Heart left ventricle (tissue), 16 donors: Measurements from ENCODE around the gene MRPL23. TPM values are rescaled to one million over a fixed set of nuclear protein-coding genes. Genes with fewer than 3 reads are reported as not detected.

ENCODE experiments used
- ATAC-seq, 4 donors: fragments of 200-7000 bp; cut with Tn5 transposase; one replicate each; pipeline ENCODE4 v1.9.1; 2020 to 2022; ENCODE audit warnings: moderate library complexity in 4 of 4, mild to moderate bottlenecking in 3 of 4, moderate number of reproducible peaks in 1 of 4
- DNase-seq, 5 donors: peaks; one replicate each; pipeline ENCODE4 v3.0.0-alpha.2; 2020
- H3K27ac ChIP-seq, 12 donors: fragments of 200-600 bp; sonication (generic) in 4 of 12; one replicate each; pipeline versions ENCODE4 v1.5.0 to v1.8.0; 2016 to 2022; ENCODE audit warnings: mild to moderate bottlenecking in 2 of 12
- H3K27me3 ChIP-seq, 9 donors: fragments of 200-600 bp; sonication (generic) in 2 of 9; one replicate each; pipeline versions ENCODE4 v1.5.1 to v1.8.0; 2016 to 2022; ENCODE audit warnings: mild to moderate bottlenecking in 3 of 9
- H3K36me3 ChIP-seq, 9 donors: fragments of 200-600 bp; sonication (generic) in 2 of 9; one replicate each; pipeline versions ENCODE4 v1.5.0 to v1.8.0; 2018 to 2022; ENCODE audit warnings: mild to moderate bottlenecking in 2 of 9
- H3K4me1 ChIP-seq, 12 donors: fragments of 200-600 bp; sonication (generic) in 4 of 12; one replicate each; pipeline versions ENCODE4 v1.5.0 to v1.8.0; 2016 to 2022; ENCODE audit warnings: mild to moderate bottlenecking in 3 of 12
- H3K4me3 ChIP-seq, 12 donors: fragments of 200-600 bp; sonication (generic) in 4 of 12; one replicate each; pipeline versions ENCODE4 v1.5.0 to v1.8.0; 2017 to 2022; ENCODE audit warnings: mild to moderate bottlenecking in 9 of 12, moderate library complexity in 4 of 12
- H3K9me3 ChIP-seq, 12 donors: fragments of 200-600 bp; sonication (generic) in 4 of 12; one replicate each; pipeline versions ENCODE4 v1.5.0 to v1.8.0; 2016 to 2022; ENCODE audit warnings: mild to moderate bottlenecking in 1 of 12
- POLR2A ChIP-seq, 2 donors: fragments of 450-650 bp; IDR thresholded peaks; one replicate each; pipeline ENCODE4 v1.6.1; 2017; ENCODE audit warnings: antibody characterized with exemption in 2 of 2, mild to moderate bottlenecking in 2 of 2, moderate library complexity in 2 of 2
- WGBS, 4 donors: extraction: QIAGEN DNeasy Blood & Tissue Kit in 2 of 4; methylation state at CpG; one replicate each; pipeline versions ENCODE4 v1.1.5 to v1.1.7; 2013 to 2018; 5-methylcytosine and 5-hydroxymethylcytosine counted together
- intact Hi-C, 10 donors: fragments of 100-400 bp; cut with DNase I; formaldehyde crosslinking; loops; one replicate each; pipeline versions ENCODE4 v1.11.1 to v1.14.2; 2022
- polyA plus RNA-seq, 2 donors: library from polyadenylated mRNA; stranded (reverse); fragments of 200-250 nt; gene quantifications; one replicate each; pipeline ENCODE4 v1.2.3, GENCODE V29; 2013
- total RNA-seq, 9 donors: library from RNA; depleted of rRNA in 2 of 9; stranded (reverse); fragments of >200 nt in 2 of 9; fragmentation: NEBNext Ultra II Directional in 3 of 9; extraction: Animal tissue kit (Norgen Biotek cat#: 25700) in 3 of 9; gene quantifications; one replicate each; pipeline versions ENCODE4 v1.1.0 to v1.2.4, GENCODE V29; 2016 to 2023
- TF ChIP-seq, protein P1 (sequence below), 12 donors: fragments of 200-600 bp; sonication (generic) in 4 of 12; IDR thresholded peaks; one replicate each; pipeline versions ENCODE4 v1.5.0 to v1.8.0; 2018 to 2022; ENCODE audit warnings: antibody characterized with exemption in 12 of 12, mild to moderate bottlenecking in 5 of 12
- donor health status: ischemic (EF 13 %, LVEDD 7.1; RV severe dilation, severe dysfunction).
- donor health status: healthy with polysubstance abuse.
- donor health status: DM: no; HTN: yes; CAD: no.
- donor health status: DM: no; HTN: no; CAD: no.
- donor health status: ischemic (EF 25% LVEDD 6.9; RV normal size, moderate dysfunction).
- donor health status: ischemic (EF 25% LVEDD 5.7; RV mildly dilated, moderate dysfunction).
- donor health status: healthy.
- donor health status: DM: yes; HTN: yes; CAD: no.
- donor health status: ischemic (EF 35%, LVEDD 5.7; RV mildly dilated, moderate dysfunction).
- donor health status: nonischemic (EF 11% LVEDD 7.7; RV severe dilation, severe dysfunction).
- donor health status: DM: yes; HTN: yes; CAD: no.
- donor health status: PGD.
- donor health status: ischemic (EF 29% LVEDD 5.4; RV normal size, mild dysfunction).
- donor health status: nonischemic (EF 23%, LVEDD 6.1; RV moderate dilation, normal function).

Gene MRPL23
- total and polyA plus RNA-seq, 11 donors: 44.0 to 183 (median 93.3) TPM

DNA sequence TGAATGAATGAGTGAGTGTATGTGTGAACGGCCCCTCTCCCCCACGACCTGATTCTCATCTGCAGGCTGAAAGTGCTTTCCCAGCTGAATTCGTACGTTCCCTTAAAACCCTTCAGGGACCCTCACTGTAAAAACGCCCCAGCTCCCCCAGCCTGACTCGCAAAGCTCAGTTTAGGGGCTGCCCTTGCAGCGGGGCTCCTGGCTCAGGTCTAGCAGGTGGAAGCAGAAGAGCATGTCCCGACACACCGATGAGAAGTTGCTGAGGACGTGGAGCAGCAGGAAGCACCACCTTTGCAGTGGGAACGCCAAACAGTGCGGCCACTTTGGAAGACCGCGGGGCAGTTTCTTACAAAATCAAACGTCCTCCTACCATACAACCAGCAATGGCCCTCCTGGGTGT lies 3.6 kb upstream of the MRPL23 start:
- 60 to 77% (median 63%) methylated on average over 6 to 15 of the region's 15 CpGs for WGBS, 4 donors
- Histone ChIP-seq H3K9me3 (no peaks in the 10 kb centered on the region), H3K4me3 (no peak overlapping the region), H3K27ac (peak overlapping the region in 8 of 12 donors; percentile 11 to 60 (median 30)), H3K36me3 (no peaks in the 10 kb centered on the region), H3K4me1 (peaks cover 0 to 22% (median 7%) of the 10 kb centered on the region in 12 donors), H3K27me3 (no peaks in the 10 kb centered on the region)
- TF ChIP-seq, protein P1, sequence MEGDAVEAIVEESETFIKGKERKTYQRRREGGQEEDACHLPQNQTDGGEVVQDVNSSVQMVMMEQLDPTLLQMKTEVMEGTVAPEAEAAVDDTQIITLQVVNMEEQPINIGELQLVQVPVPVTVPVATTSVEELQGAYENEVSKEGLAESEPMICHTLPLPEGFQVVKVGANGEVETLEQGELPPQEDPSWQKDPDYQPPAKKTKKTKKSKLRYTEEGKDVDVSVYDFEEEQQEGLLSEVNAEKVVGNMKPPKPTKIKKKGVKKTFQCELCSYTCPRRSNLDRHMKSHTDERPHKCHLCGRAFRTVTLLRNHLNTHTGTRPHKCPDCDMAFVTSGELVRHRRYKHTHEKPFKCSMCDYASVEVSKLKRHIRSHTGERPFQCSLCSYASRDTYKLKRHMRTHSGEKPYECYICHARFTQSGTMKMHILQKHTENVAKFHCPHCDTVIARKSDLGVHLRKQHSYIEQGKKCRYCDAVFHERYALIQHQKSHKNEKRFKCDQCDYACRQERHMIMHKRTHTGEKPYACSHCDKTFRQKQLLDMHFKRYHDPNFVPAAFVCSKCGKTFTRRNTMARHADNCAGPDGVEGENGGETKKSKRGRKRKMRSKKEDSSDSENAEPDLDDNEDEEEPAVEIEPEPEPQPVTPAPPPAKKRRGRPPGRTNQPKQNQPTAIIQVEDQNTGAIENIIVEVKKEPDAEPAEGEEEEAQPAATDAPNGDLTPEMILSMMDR (IDR thresholded peaks at IDR 0.05): no peak
- TF ChIP-seq POLR2A (IDR thresholded peaks at IDR 0.05): no peak
- ATAC-seq (no peak), DNase-seq (peak; percentile 5 to 57 (median 16))
- intact Hi-C loops: loop anchor here in 2 of 10 donors (5.0 to 10.0 kb wide), 2 partner anchors 46 to 49 kb away; partner anchors contain the start of gene PRR33 (in 1 of the 2)

DNA sequence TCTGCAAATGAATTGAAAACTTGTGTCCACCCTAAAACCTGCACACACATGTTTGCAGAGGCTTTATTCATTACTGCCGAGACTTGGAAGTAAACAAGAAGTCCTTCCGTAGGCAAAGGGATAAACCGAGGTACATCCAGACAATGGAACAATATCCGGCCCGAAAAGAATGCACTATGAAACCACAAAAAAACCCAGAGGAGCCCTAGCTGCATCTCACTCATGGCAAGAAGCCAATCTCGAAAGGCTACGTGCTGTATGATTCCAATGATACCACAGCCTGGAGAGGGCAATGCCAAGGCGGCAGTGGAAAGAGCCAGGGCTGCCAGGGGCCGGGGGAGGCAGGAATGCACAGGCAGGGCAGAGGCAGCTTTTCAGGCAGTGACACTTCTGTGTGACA lies 3.2 kb upstream of the MRPL23 start:
- intact Hi-C loops: loop anchor here in 2 of 10 donors (5.0 to 10.0 kb wide), 2 partner anchors 47 to 49 kb away; partner anchors contain the start of gene PRR33 (in 1 of the 2)
- peaks cover 0 to 18% (median 4%) of the 10 kb centered on the region in 12 donors for H3K4me1 ChIP-seq
- H3K27ac ChIP-seq: peak overlapping the region in 8 of 12 donors; percentile 11 to 68 (median 32)
- H3K9me3 ChIP-seq: no peaks in the 10 kb centered on the region
- ATAC-seq: no peak
- TF ChIP-seq, protein P1 (IDR thresholded peaks at IDR 0.05): no peak
- TF ChIP-seq POLR2A (IDR thresholded peaks at IDR 0.05): no peak
- WGBS, 4 donors: 55 to 66% (median 61%) methylated on average over 9 of the region's 9 CpGs
- H3K36me3 ChIP-seq: no peaks in the 10 kb centered on the region
- DNase-seq: peak in 4 of 5 donors; percentile 6 to 54 (median 22)
- no peaks in the 10 kb centered on the region for H3K27me3 ChIP-seq
- no peak overlapping the region for H3K4me3 ChIP-seq

DNA sequence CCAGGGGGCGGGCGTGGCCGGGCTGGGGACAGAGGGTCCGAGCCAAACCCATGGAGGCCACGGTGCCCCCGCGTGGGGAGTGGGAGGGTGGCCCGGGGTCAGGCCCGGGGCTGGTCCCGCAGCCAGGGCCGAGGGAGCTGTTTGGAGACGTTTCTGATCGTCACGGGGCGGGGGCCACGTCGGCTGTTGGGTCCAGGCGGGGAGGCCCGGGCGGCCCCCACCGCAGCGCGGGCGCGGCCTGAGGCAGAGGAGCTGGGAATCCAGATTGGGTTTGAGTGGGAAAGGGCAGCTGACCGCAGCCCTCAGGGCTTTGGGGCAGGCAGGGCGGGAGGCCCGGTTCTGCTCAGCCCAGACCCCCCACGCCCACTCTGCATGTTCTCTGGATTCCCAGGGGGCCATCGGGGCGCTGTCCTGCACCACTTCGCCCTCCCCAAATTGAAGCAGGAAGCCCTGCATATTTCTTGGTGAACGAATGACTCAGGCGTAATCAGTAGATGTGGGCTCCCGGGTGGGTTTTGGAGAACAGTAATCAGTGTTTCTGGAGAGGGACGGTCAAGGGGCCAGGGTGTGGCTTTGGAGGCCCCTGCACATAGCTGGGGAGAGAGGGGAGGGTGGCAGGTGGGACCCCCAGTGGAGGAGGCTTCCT lies 583 bp downstream of the MRPL23 start:
- no peak overlapping the region for H3K4me3 ChIP-seq
- TF ChIP-seq POLR2A (IDR thresholded peaks at IDR 0.05): no peak
- TF ChIP-seq, protein P1 (IDR thresholded peaks at IDR 0.05): no peak
- no peak for DNase-seq
- intact Hi-C loops: loop anchor here in 1 of 10 donors (10.0 kb wide), 1 partner anchor 53 kb away; the partner anchor contains the start of gene PRR33
- WGBS, 4 donors: no CpG with 5 or more reads among the region's 36 CpGs
- no peak overlapping the region for H3K27ac ChIP-seq
- H3K36me3 ChIP-seq: no peaks in the 10 kb centered on the region
- H3K27me3 ChIP-seq: no peaks in the 10 kb centered on the region
- H3K4me1 ChIP-seq: peaks cover 0 to 10% (median 0%) of the 10 kb centered on the region in 12 donors
- ATAC-seq: peak in 3 of 4 donors; percentile 60 to 64 (median 62)
- H3K9me3 ChIP-seq: no peaks in the 10 kb centered on the region

DNA sequence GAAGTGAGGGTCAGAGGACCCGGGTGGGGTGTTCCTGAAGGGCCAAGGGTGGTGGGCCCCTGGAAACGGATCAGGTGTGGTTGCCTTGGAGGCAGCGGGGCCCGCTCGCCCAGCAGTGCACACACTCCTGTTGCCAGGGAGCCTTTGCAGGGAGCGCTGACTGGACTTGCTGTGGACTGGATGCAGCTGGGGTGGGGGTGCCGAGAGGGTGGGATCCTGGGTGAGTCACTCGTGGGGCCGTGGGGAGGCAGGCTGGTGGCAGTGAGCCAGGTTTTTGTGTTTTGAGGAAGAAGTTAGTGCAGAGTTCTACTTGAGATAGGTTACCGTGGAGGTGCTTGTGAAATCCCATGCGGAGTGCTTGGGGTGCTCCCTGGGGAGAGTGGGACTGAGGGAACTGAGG lies 1.3 kb downstream of the MRPL23 start:
- intact Hi-C loops: loop anchor here in 1 of 10 donors (10.0 kb wide), 1 partner anchor 54 kb away; the partner anchor contains the start of gene PRR33
- DNase-seq: peak in 3 of 5 donors; percentile 33 to 63 (median 47)
- peak; percentile 35 to 69 (median 52) for ATAC-seq
- WGBS, 4 donors: no CpG with 5 or more reads among the region's 11 CpGs
- Histone ChIP-seq H3K27me3 (no peaks in the 10 kb centered on the region), H3K36me3 (no peaks in the 10 kb centered on the region), H3K27ac (no peak overlapping the region), H3K9me3 (no peaks in the 10 kb centered on the region), H3K4me1 (peaks cover 0 to 8% (median 0%) of the 10 kb centered on the region in 12 donors), H3K4me3 (no peak overlapping the region)
- TF ChIP-seq, protein P1 (IDR thresholded peaks at IDR 0.05): no peak
- no peak for TF ChIP-seq POLR2A (IDR thresholded peaks at IDR 0.05)
